NCI-H1105 treated with DMSO at 0.1 percent for 48 hours (cell line): Measurements from ENCODE around the gene TXNDC11.

Source experiments
- DNase-seq: peaks from one replicate; lab custom pipeline; 2025; lab: John Stamatoyannopoulos, UW

Gene TXNDC11

GRCh38 chr16:11750056-11750455 lies 7.4 kb upstream of the TXNDC11 start:
- DNase-seq: no peak

- DNase-seq: no peak
Measured at GRCh38 chr16:11748404-11749254, 6.0 kb upstream of the TXNDC11 start.

DNA sequence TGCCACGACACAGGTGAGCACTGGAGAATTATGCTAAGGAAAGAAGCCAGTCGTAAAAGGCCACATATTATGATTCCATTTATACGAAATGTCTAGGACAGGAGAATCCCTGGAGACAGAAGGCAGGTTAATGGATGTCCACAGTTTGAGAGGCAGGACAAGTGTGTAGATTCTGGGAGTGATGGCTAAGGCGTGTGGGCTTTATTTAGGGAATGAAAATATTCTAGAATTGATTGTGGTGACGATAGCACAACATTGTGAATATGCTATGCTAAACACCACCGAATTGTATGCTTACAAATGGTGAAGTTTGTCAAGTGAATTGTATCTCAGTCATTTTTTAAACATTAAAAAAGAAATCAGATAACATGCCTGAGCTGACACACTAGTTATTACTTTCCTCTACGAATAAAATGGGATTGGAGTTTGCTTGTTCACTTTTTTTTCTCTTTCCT lies 5.3 kb upstream of the TXNDC11 start:
- DNase-seq: no peak

DNA sequence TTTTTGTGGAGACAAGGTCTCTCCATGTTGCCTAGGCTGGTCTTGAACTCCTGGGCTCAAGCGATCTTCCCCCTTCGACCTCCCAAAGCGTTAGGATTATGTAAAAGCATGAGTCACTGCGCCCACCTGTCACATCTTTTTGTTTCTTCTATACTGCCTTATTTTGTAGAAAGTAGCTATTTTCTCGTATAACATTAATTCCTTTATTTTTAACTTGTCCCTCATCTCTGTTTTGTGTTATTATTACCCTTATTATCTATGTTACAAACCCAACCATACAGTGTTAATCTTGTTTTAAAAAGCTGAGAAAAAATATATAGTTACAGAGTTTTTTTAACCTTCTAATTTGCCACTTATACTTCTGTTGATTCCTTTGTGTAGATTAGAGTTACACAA lies 1.4 kb upstream of the TXNDC11 start:
- no peak for DNase-seq

- DNase-seq: no peak
Measured at GRCh38 chr16:11743308-11744074, 834 bp upstream of the TXNDC11 start.

GRCh38 chr16:11742093-11742535 lies 543 bp downstream of the TXNDC11 start:
- no peak for DNase-seq

- DNase-seq: no peak
Measured at GRCh38 chr16:11740567-11740966, 2.1 kb downstream of the TXNDC11 start.

- no peak for DNase-seq
Measured at GRCh38 chr16:11738742-11739544, 3.7 kb downstream of the TXNDC11 start.

DNA sequence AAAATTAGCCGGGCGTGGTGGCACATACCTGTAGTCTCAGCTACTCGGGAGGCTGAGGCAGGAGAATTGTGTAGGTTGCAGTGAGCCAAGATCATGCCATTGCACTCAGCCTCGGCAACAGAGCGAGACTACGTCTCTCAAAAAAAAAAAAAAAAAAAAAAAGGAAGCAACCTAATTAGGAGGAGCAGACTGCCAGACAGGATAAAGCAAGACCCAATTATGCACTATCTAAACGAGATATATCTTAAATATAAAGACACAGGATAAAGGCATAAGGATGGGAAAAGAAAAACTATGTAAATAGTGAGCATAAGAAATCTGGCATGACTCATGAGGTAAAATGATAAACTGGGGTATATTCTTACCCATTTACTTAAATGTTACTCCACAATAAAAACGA lies 4.9 kb downstream of the TXNDC11 start:
- DNase-seq: no peak

DNA sequence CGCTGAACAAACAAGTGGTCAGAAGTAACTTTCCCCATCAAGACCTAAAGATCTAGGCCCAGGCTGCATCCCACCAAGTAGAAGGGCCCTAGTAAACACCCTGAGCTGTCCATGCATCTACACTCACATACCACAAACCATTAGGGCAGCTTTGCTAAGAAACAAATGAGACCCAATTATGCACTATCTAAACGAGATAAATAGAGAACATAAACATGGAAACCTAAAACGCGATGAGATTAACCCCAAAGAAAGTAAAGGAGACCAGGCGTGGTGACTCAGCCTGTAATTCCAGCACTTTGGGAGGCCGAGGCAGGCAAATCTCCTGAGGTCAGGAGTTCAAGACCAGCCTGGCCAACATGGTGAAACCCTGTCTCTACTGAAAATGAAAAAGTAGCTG lies 5.8 kb downstream of the TXNDC11 start:
- no peak for DNase-seq

- no peak for DNase-seq
Measured at GRCh38 chr16:11735787-11736186, 6.9 kb downstream of the TXNDC11 start.

DNA sequence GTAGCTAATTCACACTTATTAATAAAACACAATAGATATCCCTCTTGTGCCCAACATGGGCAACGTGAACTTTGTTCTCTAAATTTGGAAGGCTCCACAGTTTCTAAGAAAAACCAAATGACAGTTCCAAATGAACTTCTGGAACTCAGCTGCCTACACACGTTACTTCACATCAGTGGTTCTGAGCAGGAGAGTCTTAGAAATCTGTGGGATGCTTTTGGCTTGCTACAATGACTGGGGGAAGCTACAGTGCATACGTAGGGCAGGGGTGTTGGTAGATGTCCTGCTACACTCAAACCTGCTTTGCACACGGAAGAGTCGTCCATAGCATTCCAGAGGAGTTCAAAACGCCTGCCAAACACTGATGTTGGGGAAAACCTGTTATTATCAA lies 8.0 kb downstream of the TXNDC11 start:
- DNase-seq: no peak

GRCh38 chr16:11734025-11734652 lies 8.5 kb downstream of the TXNDC11 start:
- peak; percentile 25 for DNase-seq

DNA sequence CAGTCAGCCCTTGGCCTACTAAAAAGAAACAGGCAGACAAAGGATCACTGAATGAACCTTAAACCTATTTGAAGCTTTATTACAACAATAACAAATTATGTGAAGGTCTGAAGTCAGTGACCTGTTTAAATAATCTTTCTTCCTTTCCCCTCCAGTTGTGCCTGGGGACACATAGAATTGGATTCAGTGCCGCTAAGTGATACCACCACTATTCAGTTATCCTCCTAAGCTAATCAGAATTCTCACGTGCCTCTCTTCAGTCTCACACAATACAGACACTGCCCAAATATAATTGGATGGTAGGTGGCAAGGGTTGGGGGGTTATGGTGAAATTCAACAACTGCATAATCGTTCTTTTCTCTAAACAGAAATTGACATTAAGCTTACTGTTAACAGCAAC lies 11.4 kb downstream of the TXNDC11 start:
- DNase-seq: no peak

GRCh38 chr16:11729787-11730186 lies 12.9 kb downstream of the TXNDC11 start:
- no peak for DNase-seq

GRCh38 chr16:11727796-11728543 lies 14.7 kb downstream of the TXNDC11 start:
- DNase-seq: no peak

GRCh38 chr16:11726008-11726407 lies 16.6 kb downstream of the TXNDC11 start:
- no peak for DNase-seq

- DNase-seq: no peak
Measured at GRCh38 chr16:11725457-11725856, 17.2 kb downstream of the TXNDC11 start.

DNA sequence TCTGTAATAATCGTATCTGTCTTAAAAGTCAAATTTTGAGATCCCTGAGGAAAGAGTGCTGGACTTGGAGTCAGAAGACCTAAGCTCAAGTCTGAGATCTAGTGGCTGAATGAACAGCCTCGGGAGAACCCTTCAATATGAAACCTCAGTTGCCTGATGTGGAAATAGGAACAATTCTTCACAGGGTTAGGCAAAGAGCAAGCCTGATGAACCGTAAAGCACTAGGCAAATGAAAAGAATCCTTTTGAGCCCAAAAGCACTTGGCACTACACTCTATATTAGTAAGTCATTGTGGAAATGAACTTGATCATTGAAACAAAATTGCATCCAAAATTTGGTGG lies 20.2 kb downstream of the TXNDC11 start:
- no peak for DNase-seq

GRCh38 chr16:11721781-11722467 lies 20.7 kb downstream of the TXNDC11 start:
- no peak for DNase-seq

GRCh38 chr16:11719762-11720161 lies 22.9 kb downstream of the TXNDC11 start:
- no peak for DNase-seq
